Neutrophil (primary cell): ENCODE measurements around the gene GUCY1B1.

Experiments
- H3K27ac ChIP-seq: fragments of 200-600 bp; sonication (generic); 2 replicates; pipeline ENCODE4 v1.5.1; 2016; ENCODE audit warnings: mild to moderate bottlenecking, moderate library complexity
- H3K27me3 ChIP-seq: fragments of 200-600 bp; sonication (generic); 2 replicates; pipeline ENCODE4 v1.6.0; 2016; ENCODE audit warnings: mild to moderate bottlenecking
- H3K36me3 ChIP-seq: fragments of 200-600 bp; sonication (generic); 2 replicates; pipeline ENCODE4 v1.5.1; 2017
- H3K4me1 ChIP-seq, 2 experiments: fragments of 200-600 bp in 1 of 2; sonication (generic) in 1 of 2; 1 replicate in 1 of 2; 2 replicates in 1 of 2; pipeline versions ENCODE4 v1.5.1 to v1.6.1; 2013 to 2016; ENCODE audit warnings: low read depth in 1 of 2, low read length in 1 of 2, mild to moderate bottlenecking in 1 of 2, moderate library complexity in 1 of 2; ENCODE audit not compliant: control insufficient read depth in 1 of 2, insufficient read depth in 1 of 2
- H3K4me3 ChIP-seq, 2 experiments: fragments of 200-600 bp in 1 of 2; sonication (generic) in 1 of 2; 1 replicate in 1 of 2; 2 replicates in 1 of 2; pipeline ENCODE4 v1.5.1; 2013 to 2016; ENCODE audit warnings: low read depth in 1 of 2, low read length in 1 of 2, mild to moderate bottlenecking in 1 of 2, moderate library complexity in 1 of 2
- H3K9me3 ChIP-seq: fragments of 200-600 bp; sonication (generic); 2 replicates; pipeline ENCODE4 v1.5.1; 2016
- TF ChIP-seq, protein P1 (sequence below): fragments of 200-600 bp; sonication (generic); IDR thresholded peaks from 2 replicates; pipeline ENCODE4 v1.5.1; 2016; ENCODE audit warnings: antibody characterized with exemption

GUCY1B1 gene

DNA sequence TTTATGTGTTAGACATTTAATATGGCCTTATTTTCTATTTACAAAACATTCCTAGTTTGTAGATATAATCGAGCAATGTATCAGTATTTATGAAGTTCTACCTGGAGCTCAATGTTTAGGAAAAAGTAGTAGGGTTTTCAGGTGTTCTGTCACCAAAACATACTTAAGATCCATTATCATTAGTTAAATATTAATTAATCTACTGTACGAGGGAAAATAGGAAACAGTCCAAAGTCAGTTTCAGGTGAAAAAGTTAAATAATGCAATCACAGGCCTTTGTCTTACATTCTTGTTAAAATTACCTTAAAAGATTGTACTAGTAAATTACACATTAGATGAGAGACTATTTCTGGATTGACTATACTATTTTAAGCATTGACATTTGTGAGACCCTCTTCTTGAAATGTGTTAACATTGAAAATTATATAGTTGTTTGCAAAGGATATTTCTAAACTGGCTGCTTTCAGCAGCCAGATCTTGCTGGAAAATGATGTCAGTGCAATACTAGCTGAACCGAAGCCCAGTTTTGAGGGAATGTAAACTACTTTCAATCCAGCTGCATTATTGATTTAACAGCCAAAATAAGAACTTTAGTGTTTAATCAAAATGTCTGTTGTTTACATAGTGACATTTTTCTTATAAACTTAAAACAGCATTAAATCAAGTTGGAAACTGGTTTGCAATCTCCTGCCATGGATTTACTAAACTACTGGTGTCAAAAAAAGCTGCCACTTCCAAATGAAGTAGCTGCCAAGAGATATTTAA is 19.3 kb downstream of the GUCY1B1 start:
- Histone ChIP-seq H3K9me3 (no peaks in the 10 kb centered on the region), H3K4me1 (no peaks in the 10 kb centered on the region), H3K27ac (no peak overlapping the region), H3K36me3 (no peaks in the 10 kb centered on the region), H3K27me3 (no peaks in the 10 kb centered on the region), H3K4me3 (no peak overlapping the region)
- TF ChIP-seq, protein P1, sequence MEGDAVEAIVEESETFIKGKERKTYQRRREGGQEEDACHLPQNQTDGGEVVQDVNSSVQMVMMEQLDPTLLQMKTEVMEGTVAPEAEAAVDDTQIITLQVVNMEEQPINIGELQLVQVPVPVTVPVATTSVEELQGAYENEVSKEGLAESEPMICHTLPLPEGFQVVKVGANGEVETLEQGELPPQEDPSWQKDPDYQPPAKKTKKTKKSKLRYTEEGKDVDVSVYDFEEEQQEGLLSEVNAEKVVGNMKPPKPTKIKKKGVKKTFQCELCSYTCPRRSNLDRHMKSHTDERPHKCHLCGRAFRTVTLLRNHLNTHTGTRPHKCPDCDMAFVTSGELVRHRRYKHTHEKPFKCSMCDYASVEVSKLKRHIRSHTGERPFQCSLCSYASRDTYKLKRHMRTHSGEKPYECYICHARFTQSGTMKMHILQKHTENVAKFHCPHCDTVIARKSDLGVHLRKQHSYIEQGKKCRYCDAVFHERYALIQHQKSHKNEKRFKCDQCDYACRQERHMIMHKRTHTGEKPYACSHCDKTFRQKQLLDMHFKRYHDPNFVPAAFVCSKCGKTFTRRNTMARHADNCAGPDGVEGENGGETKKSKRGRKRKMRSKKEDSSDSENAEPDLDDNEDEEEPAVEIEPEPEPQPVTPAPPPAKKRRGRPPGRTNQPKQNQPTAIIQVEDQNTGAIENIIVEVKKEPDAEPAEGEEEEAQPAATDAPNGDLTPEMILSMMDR = no peak

DNA sequence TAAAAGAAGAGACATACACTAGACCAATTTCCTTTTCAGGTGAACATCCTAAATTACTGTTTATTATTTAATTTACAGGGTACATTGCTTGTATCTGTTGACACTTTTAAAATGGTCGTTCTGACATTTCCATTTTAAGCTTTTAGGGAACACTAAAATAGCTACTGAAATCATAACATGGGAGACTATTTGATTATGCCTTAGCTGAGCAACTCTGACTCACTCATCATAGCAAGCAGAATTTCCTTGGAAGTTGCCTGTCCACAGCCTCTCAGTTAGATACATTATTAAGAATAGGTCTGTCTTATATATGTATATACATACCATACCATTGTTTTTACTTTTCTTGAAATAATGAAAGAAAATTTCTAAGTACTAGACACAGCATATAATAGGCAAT is 22.0 kb downstream of the GUCY1B1 start:
- no peaks in the 10 kb centered on the region for H3K4me1 ChIP-seq
- no peaks in the 10 kb centered on the region for H3K36me3 ChIP-seq
- H3K9me3 ChIP-seq = no peaks in the 10 kb centered on the region
- no peak overlapping the region for H3K27ac ChIP-seq
- no peaks in the 10 kb centered on the region for H3K27me3 ChIP-seq
- TF ChIP-seq, protein P1 = no peak
- H3K4me3 ChIP-seq = no peak overlapping the region

DNA sequence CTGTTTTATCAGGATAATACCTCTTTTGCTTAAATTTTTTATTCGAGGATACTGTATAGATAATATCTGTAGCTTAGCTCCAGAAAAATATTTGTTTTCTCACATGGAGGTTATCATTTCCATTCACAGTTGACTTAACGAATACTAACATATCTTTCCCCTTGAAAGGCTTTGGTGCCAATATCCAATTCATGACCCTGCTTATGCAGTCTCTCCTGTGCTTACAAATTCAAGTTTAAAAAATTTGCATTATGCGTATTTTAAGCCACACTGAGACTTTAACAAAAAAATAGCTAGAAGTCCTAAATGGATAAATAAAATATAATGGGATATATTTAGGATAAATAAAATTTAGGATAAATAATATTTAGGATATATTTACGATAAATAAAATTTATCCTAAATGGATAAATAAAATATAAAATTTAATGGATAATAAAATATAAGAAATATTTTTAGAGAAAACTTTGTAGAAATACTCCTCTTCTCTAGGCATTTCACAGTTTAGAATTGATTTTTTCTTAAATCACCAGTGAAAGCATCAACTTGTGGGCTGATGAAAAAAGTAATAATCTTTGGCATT is 22.5 kb downstream of the GUCY1B1 start:
- Histone ChIP-seq H3K4me1 (no peaks in the 10 kb centered on the region), H3K36me3 (no peaks in the 10 kb centered on the region), H3K9me3 (no peaks in the 10 kb centered on the region), H3K27me3 (no peaks in the 10 kb centered on the region), H3K4me3 (no peak overlapping the region), H3K27ac (no peak overlapping the region)
- TF ChIP-seq, protein P1 = no peak

DNA sequence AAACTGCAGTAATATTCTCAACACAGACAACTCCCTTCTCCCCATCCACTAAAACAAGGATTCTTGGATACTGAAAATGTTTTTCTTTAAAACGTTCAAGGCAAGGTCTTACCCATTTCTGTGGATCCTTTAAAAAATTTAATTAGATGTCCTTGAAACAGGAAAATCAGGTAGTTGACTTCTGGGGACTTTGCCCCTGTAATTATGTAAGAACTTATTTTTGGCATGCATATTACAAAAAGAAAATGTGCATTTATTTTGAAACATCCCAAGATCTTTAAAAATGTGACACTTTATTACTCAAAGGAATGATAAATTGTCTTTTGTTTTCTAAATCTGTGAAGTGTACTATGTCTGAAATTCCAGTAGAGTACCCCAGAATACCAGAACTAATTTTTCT is 25.8 kb downstream of the GUCY1B1 start:
- TF ChIP-seq, protein P1 = no peak
- Histone ChIP-seq H3K9me3 (no peaks in the 10 kb centered on the region), H3K4me3 (no peak overlapping the region), H3K27ac (no peak overlapping the region), H3K36me3 (no peaks in the 10 kb centered on the region), H3K4me1 (no peaks in the 10 kb centered on the region), H3K27me3 (no peaks in the 10 kb centered on the region)

DNA sequence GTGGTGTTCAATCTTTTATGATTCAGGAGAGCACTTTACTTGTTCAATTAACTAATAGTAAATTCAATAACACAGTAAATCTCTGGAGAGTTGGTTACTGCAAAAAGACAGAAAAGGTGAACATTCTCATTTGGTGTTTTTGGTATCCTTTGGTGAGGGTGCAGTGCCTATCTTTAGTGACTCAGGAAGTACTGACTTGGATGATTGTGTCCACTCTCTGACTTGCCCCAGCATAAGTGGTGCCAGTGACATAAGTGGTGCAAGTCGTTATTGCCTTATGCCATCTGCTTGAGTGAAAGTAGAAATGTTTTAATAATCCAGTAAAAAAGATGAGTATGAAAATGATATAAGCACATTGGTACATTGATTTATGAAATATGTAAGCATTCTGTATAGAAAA is 27.0 kb downstream of the GUCY1B1 start:
- H3K9me3 ChIP-seq = no peaks in the 10 kb centered on the region
- TF ChIP-seq, protein P1 = no peak
- H3K27me3 ChIP-seq = no peaks in the 10 kb centered on the region
- no peak overlapping the region for H3K4me3 ChIP-seq
- H3K27ac ChIP-seq = no peak overlapping the region
- no peaks in the 10 kb centered on the region for H3K4me1 ChIP-seq
- H3K36me3 ChIP-seq = no peaks in the 10 kb centered on the region
